HG03558 (cell line): ENCODE measurements around the gene AOPEP.

ENCODE experiments used
- ATAC-seq: cut with Tn5 transposase; IDR thresholded peaks from one replicate; pipeline ENCODE4 v1.9.1; 2021; ENCODE audit warnings: moderate number of reproducible peaks; ENCODE audit not compliant: unreplicated experiment; ENCODE audit errors: extremely low read depth

Gene AOPEP

GRCh38 chr9:94996641-94997040, 270.1 kb downstream of the AOPEP start:
- ATAC-seq = no peak

- no peak for ATAC-seq
Measured at GRCh38 chr9:94997727-94998126, 271.2 kb downstream of the AOPEP start.

DNA sequence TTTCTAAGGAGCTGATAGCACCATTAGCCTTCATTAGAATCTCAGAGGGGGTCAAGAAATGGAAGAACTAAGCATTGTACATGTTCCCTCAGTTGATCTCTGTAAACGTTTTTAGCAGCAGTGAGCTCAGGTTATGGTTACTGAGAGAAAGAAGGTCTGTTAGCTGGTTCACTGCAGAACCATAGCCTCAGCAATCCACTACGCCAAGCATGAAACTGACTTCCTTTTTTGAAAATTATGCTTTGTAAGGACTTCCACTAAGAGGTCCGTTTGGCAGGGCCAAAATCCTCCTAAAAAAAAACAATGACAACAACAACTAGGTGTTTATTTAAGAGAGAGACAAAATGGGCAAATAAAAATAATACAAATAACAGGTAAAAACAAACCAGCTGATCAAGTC, 273.3 kb downstream of the AOPEP start:
- ATAC-seq = no peak

DNA sequence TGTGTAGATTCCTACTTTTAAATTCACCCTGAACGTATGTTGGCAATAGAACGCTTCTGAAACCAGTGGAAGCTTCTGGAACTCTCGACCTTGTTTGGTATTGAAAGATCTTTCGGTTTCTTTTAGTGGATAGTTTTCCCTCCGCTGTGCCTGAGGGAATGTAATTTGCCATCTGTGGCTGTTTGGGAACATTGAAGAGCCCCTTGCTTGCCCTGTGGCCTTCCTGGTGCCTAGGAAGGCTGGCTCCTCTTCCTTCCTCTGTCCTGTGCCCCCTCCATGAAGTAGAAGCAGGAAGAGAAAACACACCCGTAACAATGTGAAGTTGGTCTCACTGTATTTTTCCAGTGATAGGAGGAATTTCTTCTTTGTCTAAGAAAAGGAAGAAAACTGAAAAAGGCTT, 274.3 kb downstream of the AOPEP start:
- ATAC-seq = no peak

DNA sequence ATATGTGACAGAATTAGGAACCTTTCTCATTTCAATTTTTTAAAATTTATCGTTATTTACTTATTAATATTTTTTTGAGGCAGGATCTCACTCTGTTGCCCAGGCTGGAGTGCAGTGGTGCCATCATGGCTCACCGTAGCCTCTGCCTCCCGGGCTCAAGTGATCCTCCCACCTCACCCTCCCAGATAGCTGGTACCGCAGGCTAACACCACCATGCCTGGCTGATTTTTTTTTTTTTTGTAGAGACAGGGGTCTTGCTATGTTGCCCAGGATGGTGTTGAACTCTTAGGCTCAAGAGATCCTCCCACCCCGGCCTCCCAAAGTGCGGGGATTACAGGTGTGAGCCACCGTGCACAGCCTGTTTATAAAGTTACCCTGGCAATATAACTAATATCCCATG, 275.2 kb downstream of the AOPEP start:
- no peak for ATAC-seq

DNA sequence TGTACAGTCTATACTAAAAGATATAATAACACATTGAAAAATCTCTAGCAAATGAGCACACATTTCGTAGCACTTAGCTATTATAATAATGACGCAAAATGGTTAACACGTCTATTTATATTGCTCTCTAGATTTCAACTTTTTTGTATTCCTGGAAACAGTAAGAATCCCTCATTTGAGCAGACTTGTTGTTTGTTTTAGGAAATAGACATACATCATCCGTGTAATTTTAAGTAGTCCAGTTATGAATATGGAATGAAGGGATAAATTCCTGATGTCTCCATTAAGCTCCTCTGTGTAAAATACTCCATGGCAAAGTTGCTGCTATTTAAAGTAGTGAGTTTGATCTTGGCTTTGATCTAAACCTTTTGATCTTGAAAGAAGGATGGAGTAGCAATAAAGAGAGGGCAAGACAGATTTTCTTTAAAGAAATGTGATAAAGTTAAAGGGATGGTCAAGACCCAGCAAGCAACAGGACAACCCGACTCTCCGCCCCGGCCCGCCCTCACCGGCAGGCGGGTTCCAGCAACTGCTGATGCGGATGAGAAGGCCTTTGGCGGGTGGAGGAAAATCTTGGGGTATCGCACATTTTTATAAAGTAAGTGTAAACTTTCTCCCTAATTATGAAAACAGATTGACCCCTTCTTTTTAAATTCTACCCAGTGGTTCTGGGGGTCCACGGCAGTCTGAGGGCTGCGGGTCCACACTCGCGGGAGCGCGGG, 277.4 kb downstream of the AOPEP start:
- no peak for ATAC-seq

DNA sequence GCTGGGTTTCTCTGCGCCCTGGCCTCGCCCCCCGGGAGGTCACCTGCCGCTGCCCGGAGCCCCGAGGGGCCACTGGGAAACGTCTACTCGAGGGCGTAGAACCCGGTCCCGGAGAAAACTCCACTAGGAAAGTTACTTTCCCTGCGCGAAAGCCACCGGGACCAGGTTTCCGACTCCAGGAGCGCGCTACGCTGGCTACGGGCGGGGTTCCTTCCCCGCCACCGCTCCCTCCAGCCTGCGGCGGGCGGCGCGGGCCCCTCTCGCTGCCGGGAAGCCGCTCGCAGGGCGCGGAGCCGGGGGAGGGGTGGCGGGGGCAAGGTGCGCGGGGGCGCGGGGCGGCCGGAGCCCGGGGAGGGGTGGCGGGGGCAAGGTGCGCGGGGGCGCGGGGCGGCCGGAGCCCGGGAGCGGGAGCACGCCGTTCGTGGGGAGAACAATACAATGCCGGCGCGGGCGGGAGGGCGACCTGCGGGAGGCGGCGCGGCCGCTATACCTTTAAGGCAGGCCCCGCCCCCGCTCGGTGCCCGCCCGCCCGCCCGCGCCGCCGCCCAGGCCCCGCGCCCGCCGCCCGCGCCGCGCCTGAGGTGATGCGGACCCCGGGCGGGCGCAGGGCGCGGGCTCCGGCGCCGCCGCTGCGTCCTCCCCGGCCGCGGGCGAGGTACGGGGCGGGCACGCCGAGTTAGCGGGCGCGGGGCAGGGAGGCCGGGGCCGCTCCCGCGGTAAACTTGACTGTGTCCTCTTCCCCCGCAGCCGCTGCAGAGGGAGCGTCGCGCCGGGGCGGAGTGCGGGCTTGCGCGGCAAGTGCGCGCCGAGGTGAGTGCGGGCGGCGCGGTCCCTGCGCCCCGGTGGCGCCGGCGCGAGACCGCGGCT, 278.1 kb downstream of the AOPEP start:
- ATAC-seq = no peak

- ATAC-seq = no peak
Measured at GRCh38 chr9:95005278-95006143, 279.0 kb downstream of the AOPEP start.

- ATAC-seq = no peak
Measured at GRCh38 chr9:95007226-95007869, 280.8 kb downstream of the AOPEP start.

DNA sequence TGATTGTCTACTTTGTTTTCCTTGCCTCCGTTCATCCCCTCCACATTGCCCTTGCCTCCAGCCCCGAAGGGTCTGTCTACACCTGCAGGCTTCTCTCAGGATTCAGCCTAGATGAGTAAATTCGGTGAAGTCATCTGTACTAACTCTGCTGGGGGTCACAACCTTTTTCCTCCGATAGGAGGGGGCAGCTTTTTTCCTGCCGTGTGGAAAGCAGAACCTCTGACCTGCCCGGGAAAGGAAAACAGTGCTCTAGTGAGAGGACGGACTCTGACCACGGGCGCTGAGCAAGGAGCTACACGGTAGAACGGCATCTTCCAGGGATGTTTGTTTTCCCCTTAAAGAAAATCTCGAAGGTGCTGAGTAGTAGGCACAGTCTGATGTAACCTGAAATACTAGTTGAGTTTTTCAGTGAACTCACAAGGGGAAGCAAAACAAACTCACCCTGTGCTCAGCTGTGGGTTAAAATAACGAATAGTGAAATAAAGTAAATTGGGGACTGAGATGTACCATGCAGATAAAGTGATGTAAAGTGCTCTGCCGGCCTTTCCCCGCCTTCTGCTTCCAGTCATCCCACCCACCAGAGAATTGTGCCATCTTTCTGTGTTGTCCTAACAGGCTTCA, 281.8 kb downstream of the AOPEP start:
- no peak for ATAC-seq

DNA sequence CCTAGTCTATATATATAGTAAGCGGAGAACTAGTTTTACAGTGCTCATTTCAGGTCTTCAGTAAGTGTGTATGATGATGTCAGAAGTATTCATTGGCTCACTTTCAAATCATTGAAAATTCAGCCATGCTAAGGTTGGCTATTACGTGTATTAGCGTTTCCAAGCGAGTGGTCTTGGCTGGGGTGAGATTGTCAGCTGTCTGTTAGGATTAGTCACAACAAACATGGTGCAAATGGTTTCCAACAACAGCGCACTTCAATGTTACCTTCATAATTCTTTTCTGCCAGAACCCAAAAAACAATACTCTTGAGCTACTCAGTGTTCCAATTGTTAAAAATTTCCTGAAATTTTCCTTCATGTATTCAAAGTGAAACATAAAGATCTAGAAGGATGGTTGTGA, 283.0 kb downstream of the AOPEP start:
- no peak for ATAC-seq

DNA sequence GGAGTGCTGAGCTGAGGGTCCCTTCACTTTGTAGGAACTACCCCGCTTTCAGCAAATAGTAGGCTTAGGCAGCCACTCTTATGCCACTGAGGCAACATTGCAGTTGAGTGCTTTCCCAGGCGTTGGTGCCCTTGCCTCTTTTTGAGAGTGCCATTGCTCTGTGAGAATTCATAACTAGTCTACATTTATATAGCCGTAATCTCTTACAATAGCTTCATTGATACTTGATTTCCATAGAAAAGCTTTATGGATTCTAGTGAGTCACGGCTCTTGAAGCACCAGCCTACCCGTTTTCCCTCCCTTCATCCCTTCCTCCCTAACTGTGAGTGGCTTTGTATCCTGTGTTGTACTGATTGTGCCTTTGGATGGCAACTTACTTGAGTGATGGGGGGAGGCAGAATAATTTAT, 283.9 kb downstream of the AOPEP start:
- ATAC-seq = no peak

DNA sequence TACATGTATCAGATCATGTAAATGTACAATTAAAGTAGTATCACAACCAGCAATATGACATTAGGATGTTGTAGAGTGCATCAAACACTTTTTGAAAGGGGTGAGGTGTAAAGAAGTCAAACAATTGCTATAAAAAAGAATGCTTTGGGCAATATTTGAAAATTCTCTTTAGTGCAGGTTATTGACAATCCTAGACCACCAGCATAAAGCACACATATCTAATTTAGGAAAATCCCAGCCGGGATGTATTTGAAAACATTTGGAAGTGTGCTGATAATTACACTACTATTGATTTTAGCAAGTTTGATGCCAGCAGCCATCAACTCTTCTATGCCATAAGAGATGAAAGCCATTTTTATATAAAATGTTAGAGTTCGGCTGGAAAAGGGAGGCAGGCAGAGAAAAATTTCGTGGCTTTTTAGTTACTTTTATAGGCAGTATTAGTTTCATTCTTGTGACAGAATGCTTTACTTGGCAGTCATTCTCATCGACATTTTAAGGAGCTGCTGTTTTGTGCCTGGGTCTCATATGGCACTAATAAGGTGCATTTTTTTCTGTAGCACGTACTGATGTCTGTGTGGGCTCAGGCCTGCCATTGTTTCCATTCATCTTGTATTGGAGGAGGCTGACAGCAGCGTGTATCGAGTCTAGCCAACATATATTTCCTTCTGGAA, 285.7 kb downstream of the AOPEP start:
- no peak for ATAC-seq

GRCh38 chr9:95012902-95013301, 286.4 kb downstream of the AOPEP start:
- no peak for ATAC-seq

- no peak for ATAC-seq
Measured at GRCh38 chr9:95014917-95015316, 288.4 kb downstream of the AOPEP start.

GRCh38 chr9:95015569-95015968, 289.1 kb downstream of the AOPEP start:
- ATAC-seq = no peak

DNA sequence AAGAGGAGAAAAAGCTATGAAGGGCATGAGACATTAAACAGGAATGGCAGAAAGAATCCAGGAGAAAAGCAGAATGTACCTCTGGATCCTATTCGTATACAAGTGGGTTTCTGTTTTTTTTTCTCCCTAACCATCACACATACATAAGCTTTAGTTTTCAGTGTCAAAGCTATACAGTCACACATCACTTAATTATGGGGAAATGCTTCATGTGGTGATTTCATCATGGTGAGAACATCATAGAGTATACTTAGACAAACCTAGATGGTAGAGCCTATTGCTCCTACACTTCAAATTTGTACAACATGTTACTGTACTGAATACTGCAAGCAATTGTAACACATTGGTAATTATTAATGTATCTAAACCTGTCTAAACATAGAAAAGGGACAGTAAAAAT, 290.6 kb downstream of the AOPEP start:
- no peak for ATAC-seq

DNA sequence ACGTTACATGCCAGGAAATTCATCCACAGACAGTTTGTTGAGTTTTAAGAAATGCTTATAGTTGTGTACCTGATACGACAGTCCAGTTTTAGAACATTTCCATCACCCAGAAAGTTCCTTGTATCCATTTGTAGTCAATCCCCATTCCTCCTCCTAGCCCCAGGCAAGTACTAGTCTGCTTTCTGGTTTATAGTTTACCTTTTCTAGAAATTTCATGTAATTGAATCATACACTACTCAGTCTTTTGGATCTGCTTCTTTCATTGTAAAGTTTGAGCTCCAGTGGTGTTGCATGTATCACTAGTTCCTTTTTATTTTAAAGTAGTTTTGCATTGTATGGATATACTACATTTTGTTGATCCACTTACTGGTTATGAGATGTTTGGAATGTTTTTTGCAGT, 291.2 kb downstream of the AOPEP start:
- ATAC-seq = no peak
